HL-60 (cell line): ENCODE results near the gene C21orf58.
A peak's percentile ranks its signal among the peaks of the same experiment; 100 is the strongest.

Experiments used
- DNase-seq, 2 experiments: peaks; one replicate each; pipeline ENCODE4 v3.0.0-alpha.2; 2010 to 2020; ENCODE audit warnings: low read depth in 1 of 2, low spot score in 1 of 2
- H3K27ac ChIP-seq: fragments of 250-450 bp; sonication (Bioruptor Pico); replicated peaks from 2 replicates; pipeline ENCODE4 v1.5.1; 2020; ENCODE audit warnings: mild to moderate bottlenecking, moderate library complexity
- H3K27me3 ChIP-seq: fragments of 250-450 bp; sonication (Bioruptor Pico); 2 replicates; pipeline ENCODE4 v1.5.1; 2021; ENCODE audit warnings: mild to moderate bottlenecking, moderate library complexity; ENCODE audit not compliant: insufficient read depth, poor library complexity, severe bottlenecking
- H3K4me3 ChIP-seq: replicated peaks from 2 replicates; pipeline ENCODE4 v1.5.1; 2011; ENCODE audit warnings: mild to moderate bottlenecking, control low read depth, low read length; ENCODE audit not compliant: insufficient read depth
- CTCF ChIP-seq: IDR thresholded peaks from one replicate; pipeline ENCODE4 v1.5.1; 2011; ENCODE audit warnings: low read length, control low read depth, inconsistent platforms; ENCODE audit not compliant: insufficient read depth
- GABPA ChIP-seq: IDR thresholded peaks from 2 replicates; pipeline ENCODE4 v1.6.1; 2012; ENCODE audit warnings: low read depth
- POLR2AphosphoS5 ChIP-seq: IDR thresholded peaks from 2 replicates; pipeline ENCODE4 v1.6.1; 2012; ENCODE audit warnings: low read depth
- REST ChIP-seq: IDR thresholded peaks from 2 replicates; pipeline ENCODE4 v1.6.1; 2012; ENCODE audit warnings: low read depth; ENCODE audit not compliant: insufficient replicate concordance
- SPI1 ChIP-seq: IDR thresholded peaks from 2 replicates; pipeline ENCODE4 v1.6.1; 2012; ENCODE audit warnings: low read depth, mild to moderate bottlenecking, borderline replicate concordance

Gene C21orf58

DNA sequence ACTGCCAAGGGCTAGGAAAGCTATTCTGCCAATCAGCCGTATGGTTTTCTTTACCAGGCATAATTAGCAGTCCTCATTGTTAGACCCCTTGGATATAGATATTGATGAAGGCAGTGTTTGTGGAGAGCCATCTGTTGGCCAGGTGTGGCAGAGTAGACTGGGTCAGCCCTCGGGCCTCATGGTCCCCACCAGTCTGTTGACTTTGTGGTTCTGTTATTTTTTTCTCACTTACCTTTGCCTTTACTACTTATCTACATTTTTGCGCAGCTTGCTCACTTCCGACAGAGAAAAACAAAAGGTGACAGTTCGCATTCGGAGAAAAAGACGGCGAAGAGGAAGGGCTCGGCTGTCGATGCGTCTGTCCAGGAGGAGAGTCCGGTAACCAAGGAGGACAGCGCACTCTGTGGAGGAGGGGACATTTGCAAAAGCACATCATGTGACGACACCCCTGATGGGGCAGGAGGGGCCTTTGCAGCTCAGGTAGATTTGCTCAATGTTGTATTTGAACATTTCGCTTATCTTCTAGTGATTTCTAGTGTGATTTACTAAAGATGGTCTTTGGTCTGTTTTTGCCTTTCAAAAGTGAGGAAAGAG is 2.5 kb upstream of the C21orf58 start:
- TF ChIP-seq REST (no peak), CTCF (no peak), SPI1 (no peak), GABPA (no peak), POLR2AphosphoS5 (no peak)
- no peak for DNase-seq
- Histone ChIP-seq H3K27me3 (no peaks in the 10 kb centered on the region), H3K4me3 (no peak overlapping the region), H3K27ac (no peak overlapping the region; the same call in 1 of the 2 replicates)

GRCh38 chr21:46325073-46325912 is 1.6 kb upstream of the C21orf58 start:
- TF ChIP-seq GABPA (no peak), REST (no peak), CTCF (no peak), SPI1 (no peak), POLR2AphosphoS5 (no peak)
- H3K27ac ChIP-seq = peak overlapping the region; percentile 100
- DNase-seq = peak; percentile 42 to 63
- no peaks in the 10 kb centered on the region for H3K27me3 ChIP-seq
- H3K4me3 ChIP-seq = peak overlapping the region; percentile 84

- peak; percentile 74 to 80 for DNase-seq
- H3K4me3 ChIP-seq = peak overlapping the region; percentile 92
- H3K27me3 ChIP-seq = no peaks in the 10 kb centered on the region
- no peak for TF ChIP-seq POLR2AphosphoS5
- TF ChIP-seq REST = no peak
- TF ChIP-seq GABPA = no peak
- TF ChIP-seq SPI1 = no peak
- no peak for TF ChIP-seq CTCF
- peak overlapping the region; percentile 100 for H3K27ac ChIP-seq
Observed at GRCh38 chr21:46324390-46325072, 861 bp upstream of the C21orf58 start.
